ENCODE data around the gene CCAR1.
"Not testable (repeated sequence)": the region's sequence is repeated elsewhere in the genome, so short reads cannot be mapped to it uniquely, and the experiment has no call there.

Gene CCAR1, protein sequence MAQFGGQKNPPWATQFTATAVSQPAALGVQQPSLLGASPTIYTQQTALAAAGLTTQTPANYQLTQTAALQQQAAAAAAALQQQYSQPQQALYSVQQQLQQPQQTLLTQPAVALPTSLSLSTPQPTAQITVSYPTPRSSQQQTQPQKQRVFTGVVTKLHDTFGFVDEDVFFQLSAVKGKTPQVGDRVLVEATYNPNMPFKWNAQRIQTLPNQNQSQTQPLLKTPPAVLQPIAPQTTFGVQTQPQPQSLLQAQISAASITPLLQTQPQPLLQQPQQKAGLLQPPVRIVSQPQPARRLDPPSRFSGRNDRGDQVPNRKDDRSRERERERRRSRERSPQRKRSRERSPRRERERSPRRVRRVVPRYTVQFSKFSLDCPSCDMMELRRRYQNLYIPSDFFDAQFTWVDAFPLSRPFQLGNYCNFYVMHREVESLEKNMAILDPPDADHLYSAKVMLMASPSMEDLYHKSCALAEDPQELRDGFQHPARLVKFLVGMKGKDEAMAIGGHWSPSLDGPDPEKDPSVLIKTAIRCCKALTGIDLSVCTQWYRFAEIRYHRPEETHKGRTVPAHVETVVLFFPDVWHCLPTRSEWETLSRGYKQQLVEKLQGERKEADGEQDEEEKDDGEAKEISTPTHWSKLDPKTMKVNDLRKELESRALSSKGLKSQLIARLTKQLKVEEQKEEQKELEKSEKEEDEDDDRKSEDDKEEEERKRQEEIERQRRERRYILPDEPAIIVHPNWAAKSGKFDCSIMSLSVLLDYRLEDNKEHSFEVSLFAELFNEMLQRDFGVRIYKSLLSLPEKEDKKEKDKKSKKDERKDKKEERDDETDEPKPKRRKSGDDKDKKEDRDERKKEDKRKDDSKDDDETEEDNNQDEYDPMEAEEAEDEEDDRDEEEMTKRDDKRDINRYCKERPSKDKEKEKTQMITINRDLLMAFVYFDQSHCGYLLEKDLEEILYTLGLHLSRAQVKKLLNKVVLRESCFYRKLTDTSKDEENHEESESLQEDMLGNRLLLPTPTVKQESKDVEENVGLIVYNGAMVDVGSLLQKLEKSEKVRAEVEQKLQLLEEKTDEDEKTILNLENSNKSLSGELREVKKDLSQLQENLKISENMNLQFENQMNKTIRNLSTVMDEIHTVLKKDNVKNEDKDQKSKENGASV

DNA sequence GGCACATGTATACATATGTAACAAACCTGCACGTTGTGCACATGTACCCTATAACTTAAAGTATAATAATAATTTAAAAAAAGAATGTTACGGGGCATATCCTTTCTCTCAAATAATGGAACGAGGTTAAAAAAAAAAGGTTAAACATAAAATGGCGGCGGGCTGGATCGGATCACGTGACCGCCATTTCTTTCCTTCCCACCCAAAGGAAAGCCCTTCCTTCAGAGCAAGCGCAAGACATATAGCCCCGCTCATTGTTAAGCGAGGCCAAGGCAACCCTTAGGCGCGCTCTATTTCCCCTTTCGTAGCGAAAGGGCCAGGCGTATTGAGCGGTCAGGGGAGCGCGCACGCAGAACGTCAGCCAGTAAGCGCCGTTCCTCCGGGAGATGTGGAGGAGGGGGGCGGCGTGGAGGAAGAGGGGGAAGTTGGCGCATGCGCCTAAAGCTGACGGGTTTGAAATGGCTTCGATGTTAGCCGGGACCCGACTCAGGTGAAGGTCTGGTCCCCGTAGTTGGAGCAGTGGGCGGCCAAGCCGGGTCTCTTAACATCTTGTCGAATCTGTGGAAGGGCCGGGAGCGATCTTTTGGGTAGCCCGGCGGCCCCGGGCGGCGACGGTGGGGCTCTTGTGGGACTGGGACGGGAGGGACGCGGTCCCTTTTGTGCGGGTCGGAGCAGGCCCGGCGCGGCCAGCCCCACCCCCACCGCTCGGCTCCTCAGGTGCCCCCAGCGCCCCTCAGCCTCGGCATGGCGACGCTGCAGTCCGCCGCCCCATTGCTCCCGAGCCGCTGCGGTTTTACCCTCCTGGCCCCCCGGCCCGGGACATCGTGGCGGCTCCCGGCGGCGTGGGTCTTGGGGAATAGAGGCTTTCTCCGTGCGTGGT is at the start of gene CCAR1:
CCAR1 (plus strand) TSS at position 447 of the 880 bp plus-strand sequence. CDS start 1,266 bp downstream, outside the sequence.
- DNase-seq (ENCODE audit: low read depth in 2 of 2) = peak; percentile 99

DNA sequence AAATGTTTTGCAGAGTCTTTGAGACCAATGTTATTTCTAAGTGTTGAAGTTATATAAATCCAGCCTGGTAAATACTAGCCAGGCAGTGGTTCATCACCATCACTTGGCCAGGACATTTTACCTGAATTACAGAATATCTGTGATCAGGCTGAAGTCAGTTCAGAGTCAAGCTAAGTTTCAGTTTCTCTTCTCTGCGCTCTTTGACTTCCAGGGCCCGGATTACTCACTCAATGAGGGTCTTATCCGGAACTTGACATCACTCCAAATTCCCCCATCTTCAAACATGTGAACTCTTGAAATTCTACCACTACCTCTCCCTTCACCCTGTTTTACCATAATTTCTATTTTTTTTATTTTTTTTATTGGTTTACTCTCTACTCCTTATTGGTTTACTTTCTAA is 36.6 kb upstream of the CCAR1 start:
- DNase-seq (ENCODE audit: low read depth in 2 of 2) = no peak

DNA sequence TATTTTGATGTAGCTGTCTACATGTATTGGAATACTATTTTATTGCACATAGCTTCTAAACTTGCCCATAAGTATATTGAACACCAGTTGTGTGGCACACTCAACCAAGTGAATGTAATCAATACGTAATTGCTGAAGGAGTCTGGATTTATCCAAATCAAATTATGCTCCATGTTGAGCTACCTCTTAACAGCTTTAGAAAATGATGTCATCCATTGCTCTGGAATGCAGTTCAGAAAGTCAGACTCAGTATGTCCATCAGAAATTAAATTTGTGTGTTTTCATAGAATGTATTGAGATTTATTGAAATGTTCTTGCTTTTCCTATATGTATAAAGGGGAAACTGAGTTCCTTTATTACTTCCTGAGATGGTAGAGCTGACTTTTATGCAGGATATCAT is 25.0 kb upstream of the CCAR1 start:
- no peak for DNase-seq (ENCODE audit: low read depth in 2 of 2)

DNA sequence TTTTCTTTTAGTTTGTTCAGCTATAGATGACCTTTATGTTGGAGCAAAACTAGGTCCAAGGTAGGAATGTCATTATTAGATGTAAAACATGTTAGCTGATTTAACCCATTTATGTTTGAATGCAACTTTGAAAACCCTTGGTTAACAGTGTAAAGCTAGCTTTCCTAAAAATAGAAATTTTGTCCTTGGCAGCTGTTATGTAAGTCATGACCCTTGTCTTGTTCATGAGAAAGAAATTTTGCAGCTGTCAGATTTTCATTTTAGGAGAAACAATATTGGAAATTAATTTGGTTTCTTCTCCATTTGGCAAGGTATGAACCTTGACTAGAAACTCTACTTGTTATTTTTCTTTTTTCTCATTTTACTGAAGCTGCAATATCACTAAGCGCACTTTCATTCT is 23.9 kb upstream of the CCAR1 start:
- no peak for DNase-seq (ENCODE audit: low read depth in 2 of 2)

DNA sequence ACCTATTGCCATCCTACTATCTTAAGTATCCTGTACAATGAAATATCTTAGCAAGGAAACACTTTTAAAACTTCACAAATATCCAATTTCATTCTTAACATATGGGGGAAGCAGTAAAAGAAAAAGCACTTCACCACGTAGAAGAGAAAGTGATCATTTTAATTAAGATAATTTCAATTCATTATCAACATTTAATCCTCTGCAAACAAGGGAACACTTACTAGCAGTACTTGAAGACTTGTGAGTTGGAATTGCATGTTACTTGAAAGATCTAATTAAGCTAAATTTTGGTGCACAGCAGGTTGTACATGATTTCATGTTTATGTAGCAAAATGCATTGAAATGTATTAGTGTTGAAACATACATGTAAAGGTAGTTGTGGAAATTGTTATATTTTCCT is 20.8 kb upstream of the CCAR1 start:
- DNase-seq (ENCODE audit: low read depth in 2 of 2) = no peak

DNA sequence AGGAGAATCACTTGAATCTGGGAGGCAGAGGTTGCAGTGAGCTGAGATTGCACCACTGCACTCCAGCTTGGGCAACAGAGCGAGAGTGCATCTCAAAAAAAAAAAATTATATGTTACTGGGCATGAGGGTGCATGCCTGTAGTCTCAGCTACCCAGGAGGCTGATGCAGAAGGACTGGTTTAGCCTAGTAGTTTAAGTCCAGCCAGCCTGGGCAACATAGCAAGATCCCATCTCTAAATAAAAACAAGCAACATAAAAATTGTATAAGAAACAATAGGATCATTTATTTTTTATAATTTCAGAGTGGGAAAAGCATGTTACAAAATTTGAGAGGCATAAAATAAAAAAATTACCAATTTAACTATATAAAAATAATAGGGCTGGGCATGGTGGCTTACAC is 15.5 kb upstream of the CCAR1 start:
- DNase-seq (ENCODE audit: low read depth in 2 of 2) = no peak

DNA sequence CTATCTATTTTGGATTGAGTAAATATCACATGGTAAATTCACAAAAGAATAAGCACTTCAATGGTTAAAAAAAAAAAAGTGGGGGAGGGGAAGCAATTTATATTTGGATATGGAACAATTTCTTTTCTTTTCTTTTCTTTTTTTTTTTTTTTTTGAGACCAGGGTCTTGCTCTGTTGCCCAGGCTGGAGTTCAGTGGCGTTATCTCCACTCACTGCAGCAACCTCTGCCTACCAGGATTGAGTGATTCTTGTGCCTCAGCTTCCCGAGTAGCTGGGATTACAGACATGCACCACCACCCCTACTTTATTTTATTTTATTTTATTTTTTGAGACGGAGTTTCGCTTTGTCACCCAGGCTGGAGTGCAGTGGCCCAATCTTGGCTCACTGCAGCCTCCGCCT is 12.1 kb upstream of the CCAR1 start:
- not testable (repeated sequence) for DNase-seq (ENCODE audit: low read depth in 2 of 2)

DNA sequence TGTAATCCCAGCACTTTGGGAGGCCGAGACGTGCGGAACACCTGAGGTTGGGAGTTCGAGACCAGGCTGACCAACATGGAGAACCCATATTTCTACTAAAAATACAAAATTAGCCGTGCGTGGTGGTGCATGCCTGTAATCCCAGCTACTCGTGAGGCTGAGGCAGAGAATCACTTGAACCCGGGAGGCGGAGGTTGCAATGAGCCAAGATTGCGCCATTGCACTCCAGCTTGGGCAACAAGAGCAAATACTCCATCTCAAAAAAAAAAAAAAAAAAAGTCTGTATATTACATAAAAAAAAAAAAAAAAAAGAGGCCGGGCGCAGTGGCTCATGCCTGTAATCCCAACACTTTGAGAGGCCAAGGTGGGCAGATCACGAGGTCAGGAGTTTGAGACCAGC is 8.0 kb upstream of the CCAR1 start:
- DNase-seq (ENCODE audit: low read depth in 2 of 2) = not testable (repeated sequence)

DNA sequence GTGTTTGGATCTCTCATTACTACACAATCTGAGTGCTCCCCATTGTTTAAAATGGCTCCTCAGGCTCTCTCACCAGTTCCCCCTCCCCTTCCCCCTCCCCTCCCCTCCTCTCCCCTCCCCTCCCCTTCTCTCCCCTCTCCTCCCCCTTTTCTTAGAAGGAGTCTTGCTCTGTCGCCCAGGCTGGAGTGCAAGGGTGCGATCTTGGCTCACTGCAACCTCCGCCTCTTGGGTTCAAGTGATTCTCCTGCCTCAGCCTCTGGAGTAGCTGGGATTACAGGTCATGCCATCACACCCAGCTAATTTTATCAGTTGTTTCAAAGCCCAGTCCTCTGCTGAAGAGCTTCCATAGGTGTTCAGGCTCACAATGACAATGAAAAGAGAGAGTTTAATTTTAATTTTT is 3.6 kb upstream of the CCAR1 start:
- DNase-seq (ENCODE audit: low read depth in 2 of 2) = no peak

DNA sequence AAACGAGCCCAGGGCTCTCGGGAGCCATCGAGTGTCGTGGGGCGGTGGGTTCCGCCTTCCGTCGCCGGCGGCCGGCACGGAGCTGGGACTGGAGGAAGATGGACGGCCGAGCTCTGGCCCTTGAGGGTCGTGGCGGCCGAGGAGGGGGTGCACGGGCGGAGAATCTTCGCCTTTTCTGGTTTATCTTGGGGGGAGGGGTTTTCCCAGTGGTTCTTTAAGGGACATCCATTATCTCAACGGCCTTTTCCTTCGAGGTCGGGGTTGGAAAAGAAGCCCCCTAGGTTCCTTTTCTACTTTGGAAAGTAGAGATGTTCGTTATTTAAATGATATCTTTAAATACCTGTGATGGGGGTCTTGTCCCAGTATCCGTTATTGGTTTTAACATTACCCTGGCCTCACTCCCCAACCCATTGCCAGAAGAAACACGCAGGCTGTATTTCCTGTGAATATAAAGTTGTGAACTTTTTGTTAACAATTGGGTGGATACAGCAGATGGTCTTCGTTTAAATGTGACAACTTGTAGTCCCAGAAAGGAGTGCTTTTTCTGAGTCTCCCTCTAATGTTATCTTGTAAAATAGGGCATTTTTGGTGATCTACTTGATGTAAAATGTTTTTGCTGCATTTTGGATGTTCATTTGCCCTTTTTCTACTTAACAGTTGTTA is 765 bp downstream of the CCAR1 start:
- no peak for DNase-seq (ENCODE audit: low read depth in 2 of 2)

DNA sequence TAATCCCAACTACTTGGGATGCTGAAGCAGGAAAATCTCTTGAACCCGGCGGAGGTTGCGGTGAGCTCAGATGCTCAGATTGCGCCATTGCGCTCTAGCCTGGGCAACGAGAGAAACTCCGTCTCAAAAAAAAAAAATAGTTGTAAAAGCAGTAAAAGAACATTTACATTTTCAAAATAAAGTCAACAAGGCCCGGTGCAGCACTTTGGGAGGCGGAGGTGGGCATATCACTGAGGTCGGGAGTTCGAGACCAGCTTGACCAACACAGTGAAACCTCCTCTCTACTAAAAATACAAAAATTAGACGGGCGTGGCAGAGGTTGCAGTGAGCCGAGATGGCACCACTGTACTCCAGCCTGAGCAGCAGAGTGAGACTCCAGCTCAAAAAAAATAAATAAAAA is 4.0 kb downstream of the CCAR1 start:
- no peak for DNase-seq (ENCODE audit: low read depth in 2 of 2)

DNA sequence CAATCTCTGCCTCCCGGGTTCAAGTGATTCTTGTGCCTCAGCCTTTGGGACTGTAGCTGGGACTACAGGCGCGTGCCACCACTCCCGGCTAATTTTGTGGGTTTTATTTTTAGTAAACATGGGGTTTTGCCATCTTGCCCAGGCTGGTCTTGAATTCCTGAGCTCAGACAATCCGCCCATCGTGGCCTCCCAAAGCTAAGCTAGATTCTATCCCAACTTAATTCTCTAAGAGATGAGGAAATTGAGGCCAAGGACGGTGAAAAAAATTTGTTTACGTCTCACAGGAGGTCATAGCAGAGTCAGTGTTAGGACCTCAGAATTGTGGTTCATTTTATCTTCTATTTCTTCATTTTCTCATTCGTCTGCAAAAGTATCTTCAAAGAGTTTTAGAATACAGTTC is 6.1 kb downstream of the CCAR1 start:
- no peak for DNase-seq (ENCODE audit: low read depth in 2 of 2)

DNA sequence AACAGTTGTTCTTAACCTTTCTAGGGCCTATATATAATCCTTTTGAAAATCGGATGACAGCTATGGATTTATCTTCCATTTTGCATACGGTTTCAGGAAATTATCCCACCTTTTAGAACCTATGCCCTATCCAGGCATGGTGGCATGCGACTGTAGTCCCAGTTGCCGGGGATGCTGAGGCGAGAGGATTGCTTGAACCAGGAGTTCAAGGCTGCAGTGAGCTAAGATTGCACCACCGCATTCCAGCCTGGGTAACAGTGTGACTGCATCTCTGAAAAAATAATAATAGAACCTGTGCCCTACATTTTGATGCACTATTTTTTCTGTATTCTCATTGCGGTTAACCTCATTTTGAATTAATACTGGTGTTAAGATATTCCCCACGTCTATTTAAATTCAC is 11.6 kb downstream of the CCAR1 start:
- no peak for DNase-seq (ENCODE audit: low read depth in 2 of 2)

DNA sequence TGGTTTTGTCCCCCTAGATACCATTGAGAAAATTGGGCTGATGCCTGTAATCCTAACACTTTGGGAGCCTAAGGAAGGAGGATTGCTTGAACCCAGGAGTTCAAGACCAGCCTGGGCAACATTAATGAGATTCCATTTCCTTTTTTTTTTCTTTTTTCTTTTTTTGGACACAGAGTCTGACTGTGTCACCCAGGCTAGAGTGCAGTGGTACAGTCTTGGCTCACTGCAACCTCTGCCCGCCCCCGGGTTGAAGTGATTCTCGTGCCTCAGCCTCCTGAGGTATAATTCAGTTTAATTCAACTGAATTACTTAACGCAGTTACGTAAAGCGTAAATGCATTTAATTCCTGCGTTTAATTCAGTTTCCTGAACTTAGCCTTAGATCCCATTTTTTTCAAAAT is 13.3 kb downstream of the CCAR1 start:
- DNase-seq (ENCODE audit: low read depth in 2 of 2) = no peak

DNA sequence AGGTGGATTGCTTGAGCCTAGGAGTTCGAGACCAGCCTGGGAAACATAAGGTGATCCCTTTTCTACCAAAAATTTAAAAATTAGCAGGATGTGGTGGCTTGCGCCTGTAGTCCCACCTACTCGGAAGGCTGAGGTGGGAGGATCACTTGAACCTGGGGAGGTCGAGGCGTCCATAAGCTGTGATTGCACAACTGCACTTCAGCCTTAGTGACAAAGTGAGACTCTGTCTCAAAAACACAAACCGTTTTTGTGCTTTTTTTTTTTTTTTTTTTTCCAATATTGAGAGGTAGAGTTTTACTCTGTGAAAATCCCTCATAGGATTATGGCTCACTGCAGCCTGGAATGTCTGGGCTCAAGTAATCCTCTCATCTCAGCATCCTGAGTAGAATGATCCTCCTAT is 14.1 kb downstream of the CCAR1 start:
- DNase-seq (ENCODE audit: low read depth in 2 of 2) = no peak

DNA sequence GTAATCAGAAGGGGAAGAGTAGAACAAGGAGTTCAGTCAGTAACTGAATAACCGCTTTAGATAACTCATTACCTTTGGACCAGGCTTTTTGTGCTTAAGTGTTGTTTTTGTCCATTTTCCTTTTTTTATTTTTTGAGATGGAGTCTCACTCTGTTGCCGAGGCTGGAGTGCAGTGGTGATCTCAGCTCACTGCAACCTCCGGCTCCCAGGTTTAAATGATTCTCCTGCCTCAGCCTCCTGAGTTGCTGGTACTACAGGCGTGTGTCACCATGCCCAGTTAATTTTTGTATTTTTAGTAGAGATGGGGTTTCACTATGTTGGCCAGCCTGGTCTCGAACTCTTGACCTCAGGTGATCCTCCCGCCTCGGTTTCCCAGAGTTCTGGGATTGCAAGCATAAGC is 14.7 kb downstream of the CCAR1 start:
- not testable (repeated sequence) for DNase-seq (ENCODE audit: low read depth in 2 of 2)

DNA sequence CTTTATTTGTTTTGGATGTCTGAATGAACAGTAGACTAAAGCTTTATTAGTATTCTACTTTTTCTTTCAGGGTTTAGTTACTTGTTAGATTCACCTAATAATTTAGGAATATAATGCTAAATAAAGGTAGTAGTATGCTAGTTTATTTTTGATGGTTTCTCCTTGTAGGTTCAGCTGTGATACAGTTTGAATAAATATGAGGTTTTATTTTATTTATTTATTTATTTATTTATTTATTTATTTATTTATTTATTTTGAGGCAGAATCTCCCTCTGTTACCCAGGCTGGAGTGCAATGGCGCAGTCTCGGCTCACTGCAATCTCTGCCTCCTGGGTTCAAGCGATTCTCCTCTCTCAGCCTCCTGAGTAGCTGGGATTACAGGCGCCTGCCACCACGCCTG is 19.6 kb downstream of the CCAR1 start:
- not testable (repeated sequence) for DNase-seq (ENCODE audit: low read depth in 2 of 2)

DNA sequence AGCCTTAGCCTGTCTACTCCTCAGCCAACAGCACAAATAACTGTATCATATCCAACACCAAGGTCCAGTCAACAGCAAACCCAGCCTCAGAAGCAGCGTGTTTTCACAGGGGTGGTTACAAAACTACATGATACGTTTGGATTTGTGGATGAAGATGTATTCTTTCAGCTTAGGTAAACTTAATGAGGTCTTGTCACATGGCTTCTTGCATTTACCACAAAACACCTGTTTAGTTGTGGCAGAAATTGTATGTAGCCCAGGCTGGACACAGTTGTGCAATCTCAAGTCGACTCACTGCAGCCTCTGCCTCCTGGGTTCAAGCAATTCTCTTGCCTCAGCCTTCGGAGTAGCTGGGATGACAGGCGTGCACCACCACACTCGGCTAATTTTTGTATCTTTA is 21.4 kb downstream of the CCAR1 start:
- no peak for DNase-seq (ENCODE audit: low read depth in 2 of 2)

DNA sequence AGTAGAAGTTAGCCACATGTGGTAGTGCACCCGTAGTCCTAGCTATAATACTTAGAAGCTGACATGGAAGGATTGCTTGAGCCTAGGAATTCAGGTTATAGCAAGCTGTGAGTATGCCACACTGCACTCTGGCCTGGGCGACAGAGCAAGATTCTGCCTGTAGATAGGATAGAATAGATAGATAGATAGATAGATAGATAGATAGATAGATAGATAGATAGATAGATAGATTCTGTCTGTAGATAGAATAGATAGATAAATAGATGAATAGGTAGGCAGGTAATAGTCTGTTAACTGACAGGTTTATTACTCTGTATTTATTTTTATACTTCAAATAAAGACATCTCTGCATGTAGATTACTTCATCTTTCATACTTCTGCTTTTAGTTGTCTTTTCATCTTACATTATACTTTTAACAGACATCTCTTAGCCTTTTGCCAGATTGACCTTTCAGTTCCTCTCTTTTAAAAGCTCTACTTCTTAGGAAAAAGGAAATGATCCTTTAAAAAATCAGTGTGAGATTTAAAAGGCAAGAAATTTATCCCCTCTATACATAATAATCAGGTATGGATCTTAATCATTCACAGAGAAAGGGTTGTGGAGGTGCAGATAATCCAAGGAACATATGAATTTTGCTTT is 31.8 kb downstream of the CCAR1 start:
- DNase-seq (ENCODE audit: low read depth in 2 of 2) = no peak

DNA sequence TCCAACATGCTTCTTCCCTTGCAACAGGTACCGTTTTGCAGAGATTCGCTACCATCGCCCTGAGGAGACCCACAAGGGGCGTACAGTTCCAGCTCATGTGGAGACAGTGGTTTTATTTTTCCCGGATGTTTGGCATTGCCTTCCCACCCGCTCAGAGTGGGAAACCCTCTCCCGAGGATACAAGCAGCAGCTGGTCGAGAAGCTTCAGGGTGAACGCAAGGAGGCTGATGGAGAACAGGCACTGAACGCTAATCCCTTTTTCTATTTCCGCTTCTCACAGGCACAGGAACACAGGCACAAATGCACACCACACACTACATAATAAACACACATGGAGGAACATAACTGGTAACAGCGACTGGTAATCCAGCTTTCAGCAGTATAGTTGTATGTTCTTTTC is 35.2 kb downstream of the CCAR1 start:
- DNase-seq (ENCODE audit: low read depth in 2 of 2) = no peak
